GM10847 (cell line): ENCODE results near the gene COL11A2.

ENCODE experiments used
- POLR2A ChIP-seq: IDR thresholded peaks from 2 replicates; pipeline ENCODE4 v1.6.1; 2011; ENCODE audit not compliant: insufficient read length; ENCODE audit errors: extremely low read depth

COL11A2 gene

DNA sequence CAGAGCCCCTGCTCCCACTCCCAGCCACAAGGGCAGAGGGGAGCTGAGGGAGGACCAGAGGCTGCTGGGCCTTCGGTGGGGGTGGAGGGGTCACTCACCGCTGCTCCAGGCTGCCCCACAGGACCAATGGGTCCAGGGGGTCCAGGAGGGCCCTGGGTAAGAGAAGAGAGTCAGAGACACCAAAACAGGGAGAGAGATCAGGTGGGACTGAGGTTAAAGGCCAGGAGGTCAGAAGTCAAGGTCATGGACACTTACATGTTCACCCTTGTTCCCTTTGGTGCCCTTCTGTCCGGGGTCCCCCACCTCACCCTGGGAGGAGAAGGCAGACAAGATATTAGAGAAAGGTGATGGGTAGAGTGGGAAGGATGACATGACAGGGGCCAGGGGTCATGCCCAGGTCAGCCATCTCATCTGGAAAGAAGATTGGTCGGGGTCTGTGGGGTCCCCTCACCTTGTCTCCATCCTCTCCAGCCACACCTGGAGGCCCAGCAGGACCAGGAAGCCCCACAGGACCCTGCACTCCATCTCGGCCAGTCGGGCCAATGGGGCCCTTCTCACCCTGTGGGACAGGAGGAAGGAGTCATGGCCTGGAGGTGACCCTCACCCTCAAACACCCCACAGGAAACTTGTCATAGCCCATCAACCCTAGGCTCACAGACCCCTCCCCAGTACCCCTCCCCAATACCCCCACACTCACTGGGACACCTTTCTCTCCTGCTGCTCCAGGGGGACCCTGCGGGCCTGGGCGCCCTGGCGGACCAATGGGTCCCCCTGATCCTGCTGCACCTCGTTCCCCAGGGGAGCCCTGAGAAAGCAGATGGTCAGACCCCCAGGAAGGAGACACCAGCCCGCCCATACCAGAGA lies 21.0 kb downstream of the COL11A2 start:
- TF ChIP-seq POLR2A: no peak

- TF ChIP-seq POLR2A: no peak
Observed at GRCh38 chr6:33170176-33171015, 21.9 kb downstream of the COL11A2 start.

DNA sequence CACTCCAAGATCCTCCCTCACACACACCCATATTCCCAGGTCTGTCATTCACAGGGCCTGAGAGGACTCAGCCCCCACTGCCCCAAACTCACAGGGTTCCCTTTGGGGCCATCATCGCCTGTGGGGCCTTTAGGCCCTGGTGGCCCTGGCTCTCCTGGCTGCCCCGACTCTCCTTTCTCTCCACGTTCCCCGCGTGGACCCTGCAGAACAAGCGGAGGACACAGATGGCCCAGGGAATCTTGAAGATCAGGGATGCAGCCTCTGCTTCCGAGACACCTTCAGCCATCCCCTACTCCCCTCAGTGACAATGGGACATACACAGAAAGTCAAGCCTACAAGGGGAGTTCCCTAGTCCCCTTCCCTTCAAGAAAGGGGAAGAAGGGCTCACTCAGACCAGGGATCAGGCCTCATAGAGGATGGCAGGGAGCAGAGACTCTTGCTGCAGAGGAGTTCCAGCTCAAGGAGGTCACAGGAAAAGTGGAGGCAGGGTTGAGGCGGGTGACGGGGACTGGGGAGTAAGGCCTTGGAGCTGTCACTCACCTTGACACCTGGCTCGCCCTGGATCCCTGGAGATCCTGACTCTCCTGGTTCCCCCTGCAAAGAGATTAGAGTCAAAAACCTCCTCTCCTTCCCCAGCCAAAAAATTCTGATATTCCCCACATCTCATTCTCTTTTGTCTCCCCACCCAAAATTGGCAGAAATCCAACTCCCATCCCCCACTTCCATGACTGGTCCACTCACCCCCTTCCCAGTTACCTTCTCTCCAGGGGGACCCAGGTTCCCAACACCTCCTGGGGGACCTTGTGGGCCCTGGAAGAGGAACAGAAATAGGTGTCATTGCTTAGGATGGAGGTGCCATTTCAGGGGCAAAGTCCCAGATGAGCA lies 22.7 kb downstream of the COL11A2 start:
- no peak for TF ChIP-seq POLR2A

GRCh38 chr6:33168639-33169038 lies 23.6 kb downstream of the COL11A2 start:
- no peak for TF ChIP-seq POLR2A

DNA sequence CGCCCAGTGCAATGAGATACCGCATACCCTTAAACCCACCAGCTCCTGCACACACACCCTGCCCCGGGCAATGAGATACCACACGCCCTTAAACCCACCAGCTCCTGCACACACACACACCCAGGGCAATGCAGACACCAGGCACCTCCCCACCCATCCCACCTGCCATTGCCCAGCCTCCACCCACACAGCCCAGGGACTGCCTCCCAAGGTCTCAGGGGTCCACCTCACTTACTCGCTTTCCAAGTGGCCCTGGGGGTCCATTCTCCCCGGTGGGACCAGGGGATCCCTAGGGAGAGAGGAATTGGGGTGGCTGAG lies 24.0 kb downstream of the COL11A2 start:
- TF ChIP-seq POLR2A: no peak

GRCh38 chr6:33167374-33168283 lies 24.6 kb downstream of the COL11A2 start:
- no peak for TF ChIP-seq POLR2A

- no peak for TF ChIP-seq POLR2A
Observed at GRCh38 chr6:33166811-33167210, 25.5 kb downstream of the COL11A2 start.

- TF ChIP-seq POLR2A: no peak
Observed at GRCh38 chr6:33166363-33166762, 25.9 kb downstream of the COL11A2 start.

DNA sequence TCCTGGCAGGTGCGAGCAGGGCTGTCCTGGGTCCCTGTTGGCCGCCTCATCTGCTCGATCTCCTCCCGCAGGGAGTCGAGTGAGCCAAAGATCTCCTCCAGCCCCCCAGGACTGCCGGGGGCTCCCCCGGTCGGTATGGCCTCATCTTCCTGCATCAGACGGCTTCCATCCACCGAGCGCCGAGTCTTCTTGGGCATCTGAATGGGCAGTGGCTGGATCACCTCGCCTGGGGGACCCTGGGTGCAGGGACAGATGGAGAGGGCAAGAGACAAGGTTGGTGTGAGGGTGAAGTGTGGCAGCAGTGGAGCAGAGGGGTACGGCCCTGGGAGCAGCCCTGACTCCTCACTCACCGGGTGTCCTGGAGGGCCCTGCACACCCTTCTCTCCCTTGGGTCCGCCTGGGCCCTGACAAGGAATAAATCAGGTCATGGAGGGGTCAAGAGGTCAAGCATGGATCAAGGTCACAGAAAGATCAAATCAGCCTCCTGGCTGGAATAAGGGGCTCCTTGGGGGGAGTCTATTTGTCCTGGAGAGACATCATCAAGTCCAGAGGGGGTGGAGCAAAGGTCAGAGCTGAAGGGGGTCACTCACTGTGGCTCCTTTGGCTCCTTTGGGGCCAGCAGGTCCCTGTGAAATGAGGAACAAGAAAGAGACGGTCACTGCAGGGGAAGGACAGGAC lies 26.5 kb downstream of the COL11A2 start:
- TF ChIP-seq POLR2A: no peak

GRCh38 chr6:33164665-33165373 lies 27.4 kb downstream of the COL11A2 start:
- TF ChIP-seq POLR2A: no peak

DNA sequence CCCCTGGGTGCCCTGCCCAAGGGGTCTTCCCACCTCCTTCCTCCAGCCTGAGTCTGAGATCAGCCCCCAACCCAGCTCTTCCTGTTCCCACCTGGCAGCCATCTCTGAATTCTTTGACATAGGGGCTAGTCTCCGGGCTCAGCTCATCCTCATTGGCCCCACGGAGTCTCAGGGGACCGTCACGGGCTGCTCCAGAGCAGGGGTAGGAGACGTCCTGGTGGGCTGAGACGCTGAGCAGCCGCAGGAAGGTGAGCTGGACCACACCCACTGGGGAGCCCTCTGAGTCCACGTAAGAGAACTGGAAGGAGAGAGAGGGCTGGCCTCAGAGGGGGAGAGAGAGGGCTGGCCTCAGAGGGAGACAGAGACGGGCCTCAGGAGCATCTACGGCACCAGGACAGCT lies 28.1 kb downstream of the COL11A2 start:
- no peak for TF ChIP-seq POLR2A

DNA sequence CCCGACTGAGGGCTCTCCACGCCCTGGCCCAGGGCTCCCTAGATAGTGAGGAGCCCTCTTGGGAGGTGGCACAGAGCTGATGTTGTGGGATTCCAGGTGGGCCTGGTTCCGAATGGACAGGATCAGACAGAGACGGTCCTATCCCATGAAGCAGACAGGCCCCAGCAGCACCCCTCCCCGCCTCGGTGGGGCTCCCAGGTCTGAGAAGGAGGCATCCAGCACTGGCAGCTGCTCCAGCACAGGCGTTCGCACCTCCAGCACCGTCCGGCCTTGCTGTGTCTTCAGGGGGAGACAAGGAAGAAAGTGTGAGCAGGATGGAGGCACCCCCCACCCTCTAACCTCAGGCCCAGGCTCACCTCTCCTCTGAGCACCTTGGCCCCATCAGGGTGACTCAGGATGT lies 28.7 kb downstream of the COL11A2 start:
- TF ChIP-seq POLR2A: no peak
